ENCODE data around the gene CDC42EP1. TPM values are rescaled to one million over a fixed set of nuclear protein-coding genes. Genes with fewer than 3 reads are reported as not detected.
A peak's percentile ranks its signal among the peaks of the same experiment; 100 is the strongest.
"Not testable (repeated sequence)": the region's sequence is repeated elsewhere in the genome, so short reads cannot be mapped to it uniquely, and the experiment has no call there.

CDC42EP1 gene
- total RNA-seq, 1 donor from 2014 or later = 117 TPM

- peak; percentile 5 for ATAC-seq
Measured at GRCh38 chr22:37588546-37589215, 28.4 kb downstream of the CDC42EP1 start.

GRCh38 chr22:37589636-37590035 is 29.4 kb downstream of the CDC42EP1 start:
- no peak for ATAC-seq

DNA sequence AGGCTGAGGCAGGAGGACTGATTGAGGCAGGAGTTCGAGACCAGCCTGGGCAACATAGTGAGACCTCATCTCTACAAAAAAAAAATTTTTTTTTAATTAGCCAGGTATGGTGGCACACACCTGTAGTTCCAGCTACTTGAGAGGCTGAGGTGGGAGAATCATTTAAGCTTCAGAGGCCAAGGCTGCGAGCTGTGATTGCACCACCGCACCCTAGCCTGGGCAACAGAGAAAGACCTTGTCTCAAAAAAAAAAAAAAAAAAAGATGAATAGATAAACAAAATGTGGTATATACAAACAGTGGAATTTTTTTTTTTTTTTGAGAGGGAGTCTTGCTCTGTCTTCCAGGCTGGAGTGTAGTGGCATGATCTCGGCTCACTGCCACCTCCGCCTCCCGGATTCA is 30.8 kb downstream of the CDC42EP1 start:
- not testable (repeated sequence) for ATAC-seq

DNA sequence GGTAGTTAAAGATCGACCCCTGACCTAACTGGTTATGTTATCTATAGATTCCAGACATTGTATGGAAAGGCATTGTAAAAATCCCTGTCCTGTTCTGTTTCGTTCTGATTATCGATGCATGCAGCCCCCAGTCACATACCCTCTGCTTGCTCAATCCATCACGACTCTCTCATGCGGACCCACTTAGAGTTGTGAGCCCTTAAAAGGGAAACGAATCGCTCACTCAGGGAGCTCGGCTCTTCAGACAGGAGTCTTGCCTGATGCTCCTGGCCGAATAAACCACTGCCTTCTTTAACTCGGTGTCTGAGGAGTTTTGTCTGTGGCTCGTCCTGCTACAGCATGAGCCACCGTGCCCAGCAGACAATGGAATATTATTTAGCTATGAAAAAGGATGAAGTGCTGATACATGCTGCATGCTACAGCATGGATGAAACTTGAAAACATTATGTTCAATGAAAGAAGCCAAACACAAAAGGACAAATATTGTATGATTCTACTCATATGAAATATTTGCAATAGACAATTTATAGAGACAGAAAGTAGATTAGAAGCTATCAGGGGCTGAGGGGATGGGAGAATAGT is 31.6 kb downstream of the CDC42EP1 start:
- no peak for ATAC-seq

DNA sequence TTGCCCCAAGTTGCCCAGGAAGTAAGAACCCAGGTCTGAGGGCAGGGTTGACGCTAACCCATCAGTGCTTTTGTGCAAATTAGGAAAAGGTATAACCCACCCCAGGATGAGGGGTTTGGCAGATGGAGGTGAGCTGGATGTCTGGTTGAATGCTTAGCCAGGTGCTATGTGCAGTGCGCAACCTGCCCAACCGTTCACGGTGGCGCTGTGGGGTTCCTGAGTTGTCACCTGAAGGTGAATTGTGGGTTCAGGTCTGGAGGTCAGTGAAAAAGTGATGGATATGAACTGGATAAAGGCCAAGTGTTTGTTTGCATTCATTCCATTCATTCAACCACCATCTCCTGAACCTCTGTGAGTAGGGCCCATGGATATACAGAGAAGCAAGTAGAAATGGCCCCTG is 34.0 kb downstream of the CDC42EP1 start:
- peak; percentile 23 for ATAC-seq

DNA sequence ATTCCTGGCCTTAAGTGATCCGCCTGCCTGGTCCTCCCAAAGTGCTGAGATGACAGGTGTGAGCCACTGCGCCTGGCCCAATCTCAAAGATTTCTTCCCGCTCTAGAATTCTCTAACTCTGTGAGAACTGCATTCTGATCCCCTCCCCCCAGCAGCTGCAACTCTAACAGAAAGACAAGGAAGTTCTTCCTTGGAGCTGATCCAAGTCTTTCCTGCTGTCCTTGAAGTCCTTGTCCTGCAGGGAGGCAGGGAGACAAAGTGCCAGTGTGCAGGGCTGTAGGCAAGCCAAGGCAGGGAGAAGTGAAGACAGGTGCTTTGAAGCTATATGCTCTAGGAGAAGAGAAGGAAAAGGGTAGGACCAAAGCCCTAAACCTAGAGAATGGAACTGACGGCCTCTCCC is 38.9 kb downstream of the CDC42EP1 start:
- ATAC-seq = no peak

GRCh38 chr22:37601203-37601539 is 40.9 kb downstream of the CDC42EP1 start:
- ATAC-seq = no peak

DNA sequence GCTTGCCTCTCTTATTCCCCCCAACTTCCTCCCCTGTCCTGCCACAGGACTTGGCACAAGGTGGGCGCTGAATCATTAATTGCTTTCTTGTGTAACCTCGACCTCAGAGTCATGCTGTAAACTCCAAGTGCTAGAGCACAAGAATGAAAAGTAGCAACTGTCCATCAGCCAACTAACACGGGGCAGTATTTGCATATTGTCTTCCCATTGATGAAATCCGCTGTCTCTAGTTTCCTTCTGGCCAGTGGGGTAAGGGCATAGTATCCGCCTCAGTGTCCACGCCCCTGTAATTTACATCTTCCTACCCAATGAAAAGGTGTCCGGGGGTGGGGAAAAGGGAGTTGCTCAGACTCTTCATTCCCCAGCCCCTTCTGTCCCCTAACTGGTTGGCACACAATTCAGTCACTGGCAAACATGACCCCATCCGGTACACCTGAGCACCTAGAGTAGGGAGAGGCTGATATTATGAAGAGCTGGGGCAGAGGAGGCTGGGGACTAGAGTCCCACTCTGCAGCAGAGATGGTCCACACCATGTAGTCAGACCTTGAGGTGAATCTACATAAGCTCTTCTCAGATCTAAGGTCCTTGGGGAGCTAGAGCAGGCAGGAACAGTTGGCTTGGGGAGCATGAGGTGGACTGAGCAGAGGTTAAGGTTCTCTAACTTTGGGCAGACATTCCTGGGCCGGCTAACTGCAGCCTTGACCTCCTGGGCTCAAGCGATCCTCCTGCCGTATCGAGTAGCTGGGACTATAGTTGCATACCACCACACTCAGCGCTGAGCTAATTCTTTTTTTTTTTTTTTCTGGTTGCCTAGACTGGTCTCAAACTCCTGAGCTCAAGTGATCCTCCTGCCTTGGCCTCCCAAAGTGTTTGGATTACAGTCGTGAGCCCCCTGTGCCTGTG is 41.5 kb downstream of the CDC42EP1 start:
- peak; percentile 82 for ATAC-seq

DNA sequence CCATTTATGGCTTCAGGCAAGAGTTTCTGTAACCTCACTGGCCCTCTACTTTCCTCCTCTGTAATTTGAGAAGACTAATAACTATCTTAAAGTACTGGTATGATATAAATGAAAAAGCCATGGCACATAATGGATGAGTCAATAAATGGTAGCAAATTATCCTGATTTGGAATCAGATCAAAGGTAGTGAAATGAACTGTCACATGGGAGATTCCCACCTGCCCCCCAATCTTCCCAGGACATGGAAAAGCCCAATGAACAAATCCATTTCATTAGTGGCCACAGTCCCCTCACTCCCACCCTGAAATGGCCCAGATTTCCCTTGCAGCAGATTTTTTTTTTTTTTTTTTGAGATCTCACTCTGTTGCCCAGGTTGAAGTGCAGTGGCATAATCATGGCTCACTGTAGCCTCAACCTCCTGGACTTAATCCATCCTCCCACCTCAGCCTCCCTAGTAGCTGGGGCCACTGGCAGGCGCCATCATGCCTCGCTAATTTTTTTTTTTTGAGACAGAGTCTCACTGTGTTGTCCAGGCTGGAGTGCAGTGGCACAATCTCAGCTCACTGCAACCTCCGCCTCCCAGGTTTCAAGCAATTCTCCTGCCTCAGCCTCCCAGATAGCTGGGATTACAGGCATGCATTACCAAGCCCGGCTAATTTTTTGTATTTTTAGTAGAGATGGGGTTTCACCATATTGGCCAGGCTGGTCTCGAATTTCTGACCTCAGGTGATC is 42.4 kb downstream of the CDC42EP1 start:
- not testable (repeated sequence) for ATAC-seq

DNA sequence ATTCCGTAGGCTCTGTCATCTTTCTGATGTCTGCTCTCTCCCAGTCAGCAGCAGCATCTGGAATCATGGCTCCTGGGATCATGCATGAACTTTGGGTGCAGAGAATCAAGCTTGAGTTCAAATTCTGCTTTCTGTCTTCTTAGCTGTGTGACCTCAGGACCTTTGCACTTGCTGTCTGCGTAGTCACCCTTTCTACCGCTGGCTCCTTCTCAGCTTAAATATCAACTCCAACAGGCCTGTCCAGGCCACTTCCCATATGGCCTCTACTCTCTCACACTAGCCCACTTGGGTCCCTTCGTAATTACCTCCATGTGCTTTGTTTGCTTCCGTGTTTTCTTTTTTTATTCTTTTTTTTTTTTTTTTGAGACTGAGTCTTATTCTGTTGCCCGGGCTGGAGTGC is 43.8 kb downstream of the CDC42EP1 start:
- ATAC-seq = no peak

- ATAC-seq = no peak
Measured at GRCh38 chr22:37604875-37605274, 44.6 kb downstream of the CDC42EP1 start.

GRCh38 chr22:37607010-37607934 is 47.0 kb downstream of the CDC42EP1 start:
- ATAC-seq = peak; percentile 62

GRCh38 chr22:37607935-37608476 is 47.7 kb downstream of the CDC42EP1 start:
- no peak for ATAC-seq

DNA sequence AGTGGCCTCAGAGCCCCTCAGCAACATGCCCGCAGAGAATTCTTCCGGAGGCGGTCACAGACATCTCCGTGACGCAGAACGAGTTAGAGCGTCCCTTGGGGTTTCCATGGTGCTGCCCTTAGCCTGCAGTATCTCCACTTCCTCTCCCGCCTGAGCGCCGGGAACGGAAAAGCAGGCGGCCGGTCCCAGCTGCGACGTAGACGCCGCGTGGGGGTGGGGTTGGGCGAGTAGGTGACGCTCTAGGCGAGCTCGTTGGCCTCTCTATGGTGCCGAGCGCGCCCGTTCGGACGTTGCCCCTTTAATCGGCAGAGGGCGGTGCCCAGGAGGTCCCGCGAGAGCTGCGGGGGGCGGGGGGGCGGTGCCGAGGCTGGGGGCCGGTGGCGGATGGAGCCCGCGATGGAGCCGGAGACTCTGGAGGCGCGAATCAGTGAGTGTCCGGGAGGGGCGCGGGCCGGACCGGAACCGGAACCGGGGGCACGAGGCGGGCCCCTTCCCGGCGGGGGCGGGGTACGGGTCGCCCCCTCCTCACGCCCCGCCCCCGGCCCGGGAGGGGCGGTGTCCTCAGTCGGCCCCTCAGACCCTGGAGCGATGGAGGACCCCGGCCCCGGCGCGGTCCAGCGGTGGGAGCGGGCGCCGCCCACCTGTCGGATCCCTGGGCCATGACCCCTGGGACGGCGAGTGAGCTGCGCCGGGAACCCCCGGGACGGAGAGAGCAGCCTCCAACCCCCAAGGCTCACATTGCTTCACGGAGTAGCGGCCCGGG is 48.4 kb downstream of the CDC42EP1 start, which contains the start of gene GGA1:
Gene GGA1, plus strand, starts transcription at position 358 of the 763 bp plus-strand sequence. Its CDS starts 27 bp downstream, at position 385.
- ATAC-seq = peak; percentile 89

DNA sequence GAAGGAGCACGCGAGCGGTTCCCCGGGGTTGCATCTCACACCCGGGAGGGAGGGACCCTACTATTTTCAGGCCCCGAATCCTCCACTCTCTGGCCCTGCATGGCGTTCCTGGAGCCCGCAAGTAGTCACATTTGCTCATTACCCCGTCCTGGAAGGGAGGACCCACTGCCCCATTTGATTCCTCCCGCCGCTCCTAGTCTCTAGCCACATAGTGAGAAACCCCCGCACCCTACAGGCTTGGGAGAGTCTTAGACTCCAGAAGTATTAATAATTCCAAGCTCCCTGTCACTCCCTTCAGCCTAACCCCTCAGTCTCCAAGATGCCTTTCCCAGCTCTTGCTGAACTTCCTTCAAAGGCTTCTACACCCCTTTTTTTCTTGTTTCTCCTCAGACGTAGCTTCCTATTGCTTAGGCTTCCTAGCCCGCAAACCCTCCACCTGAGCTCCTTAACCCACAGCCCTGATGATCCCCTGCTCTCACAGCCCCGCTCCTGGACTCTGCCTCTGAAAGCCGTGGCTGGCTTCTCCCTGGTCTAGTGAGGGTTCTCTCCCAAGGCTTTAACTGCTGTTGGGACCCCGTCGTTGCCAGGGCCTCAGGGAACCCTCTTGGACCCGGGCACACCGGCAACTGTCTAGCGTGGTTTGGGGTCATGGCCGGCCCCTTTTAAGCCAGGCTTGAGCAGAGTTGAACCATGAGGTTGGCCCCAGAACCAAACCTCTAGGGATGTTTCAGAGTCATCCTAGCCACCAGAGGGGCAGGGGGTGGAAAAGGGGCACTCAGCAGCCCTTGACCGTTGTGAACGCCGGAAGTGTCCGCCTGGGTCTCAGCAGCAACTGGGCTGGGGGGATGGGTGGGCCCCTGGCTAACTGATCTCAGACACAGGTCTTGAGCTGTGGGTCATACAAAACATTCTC is 49.2 kb downstream of the CDC42EP1 start:
- ATAC-seq = no peak

DNA sequence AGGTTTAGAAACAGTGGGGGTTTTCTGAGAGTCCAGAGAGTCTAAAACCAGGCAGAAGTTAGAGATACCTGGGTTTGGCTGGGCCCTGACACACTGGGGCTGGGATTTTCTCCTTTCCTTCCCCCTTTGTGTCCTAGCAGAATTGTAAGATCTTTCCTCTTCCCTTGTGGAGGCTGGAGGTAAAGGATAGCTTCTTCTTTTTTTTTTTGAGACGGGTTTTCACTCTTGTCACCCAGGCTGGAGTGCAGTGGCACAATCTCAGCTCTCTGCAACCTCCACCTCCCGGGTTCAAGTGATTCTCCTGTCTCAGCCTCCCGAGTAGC is 49.8 kb downstream of the CDC42EP1 start:
- not testable (repeated sequence) for ATAC-seq

DNA sequence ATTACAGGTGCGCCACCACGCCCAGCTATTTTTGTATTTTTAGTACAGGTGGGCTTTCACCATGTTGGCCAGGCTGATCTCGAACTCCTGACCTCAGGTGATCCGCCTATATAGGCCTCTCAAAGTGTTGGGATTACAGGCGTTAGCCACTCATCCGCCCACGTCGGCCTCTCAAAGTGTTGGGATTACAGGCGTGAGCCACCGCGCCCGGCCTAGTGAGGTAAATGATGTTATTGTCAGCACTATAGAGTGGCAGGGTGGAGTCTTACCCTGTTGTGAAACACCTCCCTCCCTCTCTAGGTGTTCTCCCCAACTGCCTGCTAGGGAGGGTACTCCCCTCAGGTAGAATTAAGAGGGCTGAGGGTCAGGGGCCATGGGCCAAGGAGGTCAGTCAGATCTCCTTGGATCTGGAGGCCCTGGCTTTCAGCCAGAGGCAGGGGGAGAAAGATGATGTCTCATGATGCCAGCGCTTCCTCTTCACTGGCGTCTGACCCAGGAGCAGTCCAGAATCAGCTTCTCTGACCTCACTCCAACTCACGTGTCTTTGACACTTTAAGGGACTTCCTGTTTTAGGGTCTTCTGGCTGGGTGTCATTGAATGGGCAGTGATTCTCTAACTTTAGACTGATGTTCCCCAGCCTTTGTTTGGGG is 50.3 kb downstream of the CDC42EP1 start:
- ATAC-seq = peak; percentile 39

- ATAC-seq = no peak
Measured at GRCh38 chr22:37611207-37611606, 50.9 kb downstream of the CDC42EP1 start.
